ENCODE measurements around the gene CARS1.

CARS1 gene

GRCh38 chr11:2982214-2982613 lies 75.0 kb downstream of the CARS1 start:
- Histone ChIP-seq H3K4me2 (ENCODE audit: low read depth, low read length, poor library complexity, severe bottlenecking) (no peak overlapping the region), H3K36me3 (ENCODE audit: low read length) (peaks cover 40% of the 10 kb centered on the region; the same call in 1 of the 2 replicates), H3K4me3 (ENCODE audit: insufficient read depth, low read length, poor library complexity, severe bottlenecking) (no peak overlapping the region), H3F3A (ENCODE audit: insufficient read depth) (peaks cover 6% of the 10 kb centered on the region; the same call in 1 of the 2 replicates), H4K20me1 (ENCODE audit: low read depth, low read length) (peaks cover 48% of the 10 kb centered on the region), H3K9me2 (replicated peaks; ENCODE audit: insufficient read depth, low read length) (no peaks in the 10 kb centered on the region), H2AFZ (ENCODE audit: low read depth, low read length, severe bottlenecking) (no peak overlapping the region), H3K27ac (ENCODE audit: low read depth, low read length) (no peak overlapping the region), H3K9me3 (ENCODE audit: insufficient read depth, low read length) (no peaks in the 10 kb centered on the region), H3K27me3 (ENCODE audit: low read length) (no peaks in the 10 kb centered on the region), H3K9ac (ENCODE audit: low read length) (no peak overlapping the region), H3K79me2 (ENCODE audit: insufficient read depth, low read length) (peaks cover 100% of the 10 kb centered on the region)
- no peak for TF ChIP-seq EZH2phosphoT487 (conservative IDR thresholded peaks at IDR 0.05; ENCODE audit: low read length)
- no peak for TF ChIP-seq CTCF (IDR thresholded peaks at IDR 0.05; ENCODE audit: insufficient read depth, low read length, poor library complexity, severe bottlenecking)

- Histone ChIP-seq H3K79me2 (ENCODE audit: insufficient read depth, low read length) (peaks cover 100% of the 10 kb centered on the region), H3K27me3 (ENCODE audit: low read length) (no peaks in the 10 kb centered on the region), H3K9me2 (replicated peaks; ENCODE audit: insufficient read depth, low read length) (no peaks in the 10 kb centered on the region), H3F3A (ENCODE audit: insufficient read depth) (peaks cover 6% of the 10 kb centered on the region; the same call in 1 of the 2 replicates), H3K27ac (ENCODE audit: low read depth, low read length) (no peak overlapping the region), H3K4me2 (ENCODE audit: low read depth, low read length, poor library complexity, severe bottlenecking) (no peak overlapping the region), H2AFZ (ENCODE audit: low read depth, low read length, severe bottlenecking) (no peak overlapping the region), H3K36me3 (ENCODE audit: low read length) (peaks cover 42% of the 10 kb centered on the region; the same call in 1 of the 2 replicates), H4K20me1 (ENCODE audit: low read depth, low read length) (peaks cover 44% of the 10 kb centered on the region), H3K4me3 (ENCODE audit: insufficient read depth, low read length, poor library complexity, severe bottlenecking) (no peak overlapping the region), H3K9me3 (ENCODE audit: insufficient read depth, low read length) (no peaks in the 10 kb centered on the region), H3K9ac (ENCODE audit: low read length) (no peak overlapping the region)
- TF ChIP-seq CTCF (IDR thresholded peaks at IDR 0.05; ENCODE audit: insufficient read depth, low read length, poor library complexity, severe bottlenecking) (no peak), EZH2phosphoT487 (conservative IDR thresholded peaks at IDR 0.05; ENCODE audit: low read length) (no peak)
These were observed 76.1 kb downstream of the CARS1 start for GRCh38 chr11:2981130-2981529.

- peaks cover 99% of the 10 kb centered on the region for H3K79me2 ChIP-seq (ENCODE audit: insufficient read depth, low read length)
- no peak overlapping the region for H2AFZ ChIP-seq (ENCODE audit: low read depth, low read length, severe bottlenecking)
- peaks cover 48% of the 10 kb centered on the region for H4K20me1 ChIP-seq (ENCODE audit: low read depth, low read length)
- no peaks in the 10 kb centered on the region for H3K9me3 ChIP-seq (ENCODE audit: insufficient read depth, low read length)
- no peaks in the 10 kb centered on the region for H3K9me2 ChIP-seq (replicated peaks; ENCODE audit: insufficient read depth, low read length)
- TF ChIP-seq EZH2phosphoT487 (conservative IDR thresholded peaks at IDR 0.05; ENCODE audit: low read length): no peak
- no peak overlapping the region for H3K9ac ChIP-seq (ENCODE audit: low read length)
- H3K4me2 ChIP-seq (ENCODE audit: low read depth, low read length, poor library complexity, severe bottlenecking): no peak overlapping the region
- peaks cover 6% of the 10 kb centered on the region; the same call in 1 of the 2 replicates for H3F3A ChIP-seq (ENCODE audit: insufficient read depth)
- H3K27me3 ChIP-seq (ENCODE audit: low read length): no peaks in the 10 kb centered on the region
- no peak overlapping the region for H3K27ac ChIP-seq (ENCODE audit: low read depth, low read length)
- H3K36me3 ChIP-seq (ENCODE audit: low read length): peaks cover 46% of the 10 kb centered on the region
- no peak overlapping the region for H3K4me3 ChIP-seq (ENCODE audit: insufficient read depth, low read length, poor library complexity, severe bottlenecking)
These were observed 76.9 kb downstream of the CARS1 start for GRCh38 chr11:2980168-2980840.

GRCh38 chr11:2977113-2977512 lies 80.1 kb downstream of the CARS1 start:
- Histone ChIP-seq H4K20me1 (ENCODE audit: low read depth, low read length) (peaks cover 33% of the 10 kb centered on the region), H3K9ac (ENCODE audit: low read length) (no peak overlapping the region), H2AFZ (ENCODE audit: low read depth, low read length, severe bottlenecking) (no peak overlapping the region), H3F3A (ENCODE audit: insufficient read depth) (0 out of 2 replicates have a peak, but pooled peaks cover 6% of the 10 kb centered on the region), H3K9me3 (ENCODE audit: insufficient read depth, low read length) (no peaks in the 10 kb centered on the region), H3K9me2 (replicated peaks; ENCODE audit: insufficient read depth, low read length) (no peaks in the 10 kb centered on the region), H3K36me3 (ENCODE audit: low read length) (peaks cover 65% of the 10 kb centered on the region), H3K27me3 (ENCODE audit: low read length) (no peaks in the 10 kb centered on the region), H3K4me2 (ENCODE audit: low read depth, low read length, poor library complexity, severe bottlenecking) (no peak overlapping the region), H3K4me3 (ENCODE audit: insufficient read depth, low read length, poor library complexity, severe bottlenecking) (no peak overlapping the region), H3K79me2 (ENCODE audit: insufficient read depth, low read length) (peaks cover 89% of the 10 kb centered on the region), H3K27ac (ENCODE audit: low read depth, low read length) (no peak overlapping the region)
- no peak for TF ChIP-seq CTCF (IDR thresholded peaks at IDR 0.05; ENCODE audit: insufficient read depth, low read length, poor library complexity, severe bottlenecking)
- TF ChIP-seq EZH2phosphoT487 (conservative IDR thresholded peaks at IDR 0.05; ENCODE audit: low read length): no peak
